ENCODE results near the gene HHAT. TPM values are rescaled to one million over a fixed set of nuclear protein-coding genes. Genes with fewer than 3 reads are reported as not detected.

The HHAT gene
- total RNA-seq, 4 donors from 2014 or later = 0.83 to 1.6 (median 1.2) TPM

DNA sequence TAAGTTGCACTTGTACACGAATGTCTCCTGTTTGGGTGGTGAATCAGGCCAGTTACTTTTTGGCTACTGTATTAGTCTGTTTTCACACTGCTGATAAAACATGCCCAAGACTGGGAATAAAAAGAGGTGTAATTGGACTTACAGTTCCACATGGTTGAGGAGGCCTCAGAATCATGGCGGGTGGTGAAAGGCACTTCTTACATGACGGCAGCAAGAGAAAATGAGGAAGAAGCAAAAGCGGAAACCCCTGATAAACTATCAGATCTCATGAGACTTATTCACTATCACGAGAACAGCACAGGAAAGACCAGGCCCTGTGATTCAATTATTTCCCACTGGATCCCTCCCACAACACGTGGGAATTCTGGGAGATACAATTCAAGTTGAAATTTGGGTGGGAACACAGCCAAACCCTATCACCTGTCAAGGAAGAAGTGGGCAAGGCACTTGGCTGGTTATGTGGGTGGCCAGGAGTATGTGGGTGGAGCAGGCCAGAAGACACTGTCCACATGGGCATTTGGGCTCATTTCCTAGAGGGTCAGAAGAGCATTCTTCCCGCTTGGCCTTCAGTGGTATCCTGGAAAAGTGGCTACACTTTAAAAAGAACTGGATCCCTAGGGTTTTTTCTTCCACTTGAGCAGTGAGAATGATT, 228.8 kb downstream of the HHAT start:
- Histone ChIP-seq H3K4me1 (peaks cover 0 to 4% (median 0%) of the 10 kb centered on the region in 4 donors), H3K27ac (replicated peaks in 1 of 4) (no peak overlapping the region), H3K9me3 (no peaks in the 10 kb centered on the region), H3K36me3 (no peaks in the 10 kb centered on the region), H3K4me3 (no peak overlapping the region), H3K27me3 (no peaks in the 10 kb centered on the region)
- no peak for DNase-seq (ENCODE audit: extremely low spot score)
- TF ChIP-seq POLR2AphosphoS5 (IDR thresholded peaks at IDR 0.05) (no peak), EP300 (IDR thresholded peaks at IDR 0.05) (no peak), POLR2A (IDR thresholded peaks at IDR 0.05; ENCODE audit: low read depth) (no peak)
- TF ChIP-seq, protein P1, sequence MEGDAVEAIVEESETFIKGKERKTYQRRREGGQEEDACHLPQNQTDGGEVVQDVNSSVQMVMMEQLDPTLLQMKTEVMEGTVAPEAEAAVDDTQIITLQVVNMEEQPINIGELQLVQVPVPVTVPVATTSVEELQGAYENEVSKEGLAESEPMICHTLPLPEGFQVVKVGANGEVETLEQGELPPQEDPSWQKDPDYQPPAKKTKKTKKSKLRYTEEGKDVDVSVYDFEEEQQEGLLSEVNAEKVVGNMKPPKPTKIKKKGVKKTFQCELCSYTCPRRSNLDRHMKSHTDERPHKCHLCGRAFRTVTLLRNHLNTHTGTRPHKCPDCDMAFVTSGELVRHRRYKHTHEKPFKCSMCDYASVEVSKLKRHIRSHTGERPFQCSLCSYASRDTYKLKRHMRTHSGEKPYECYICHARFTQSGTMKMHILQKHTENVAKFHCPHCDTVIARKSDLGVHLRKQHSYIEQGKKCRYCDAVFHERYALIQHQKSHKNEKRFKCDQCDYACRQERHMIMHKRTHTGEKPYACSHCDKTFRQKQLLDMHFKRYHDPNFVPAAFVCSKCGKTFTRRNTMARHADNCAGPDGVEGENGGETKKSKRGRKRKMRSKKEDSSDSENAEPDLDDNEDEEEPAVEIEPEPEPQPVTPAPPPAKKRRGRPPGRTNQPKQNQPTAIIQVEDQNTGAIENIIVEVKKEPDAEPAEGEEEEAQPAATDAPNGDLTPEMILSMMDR (IDR thresholded peaks at IDR 0.05) = no peak
- intact Hi-C loops (cut with DNase I) = no loop called here
- 78% methylated on average over 7 of the region's 7 CpGs for WGBS

DNA sequence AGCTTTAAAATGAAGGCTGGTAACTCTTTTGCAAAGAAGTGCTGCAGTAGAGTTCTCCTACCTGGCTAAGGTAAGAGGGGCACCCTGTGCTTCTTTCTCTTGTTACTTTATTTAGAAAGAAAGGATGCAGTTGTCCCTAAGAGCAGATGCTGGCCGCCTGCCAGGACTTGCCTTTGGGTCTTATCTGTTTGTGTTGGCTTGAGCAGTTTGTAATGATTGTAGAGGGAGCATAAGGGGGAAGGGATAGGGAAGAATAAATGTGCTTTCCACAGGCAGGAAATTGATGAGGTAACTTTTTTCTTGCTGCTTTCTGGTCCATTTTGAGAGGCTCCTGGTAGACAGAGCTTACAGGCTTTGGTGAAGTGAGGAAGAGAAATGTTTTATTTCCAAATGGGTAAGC, 229.6 kb downstream of the HHAT start:
- H3K4me3 ChIP-seq = no peak overlapping the region
- 9% methylated on average over 1 of the region's 1 CpG for WGBS
- TF ChIP-seq POLR2A (IDR thresholded peaks at IDR 0.05; ENCODE audit: low read depth) (no peak), POLR2AphosphoS5 (IDR thresholded peaks at IDR 0.05) (no peak), EP300 (IDR thresholded peaks at IDR 0.05) (no peak)
- TF ChIP-seq, protein P1 (IDR thresholded peaks at IDR 0.05) = no peak
- intact Hi-C loops (cut with DNase I) = no loop called here
- DNase-seq (ENCODE audit: extremely low spot score) = no peak
- peaks cover 0 to 4% (median 0%) of the 10 kb centered on the region in 4 donors for H3K4me1 ChIP-seq
- H3K36me3 ChIP-seq = no peaks in the 10 kb centered on the region
- H3K27me3 ChIP-seq = no peaks in the 10 kb centered on the region
- H3K9me3 ChIP-seq = no peaks in the 10 kb centered on the region
- no peak overlapping the region for H3K27ac ChIP-seq (replicated peaks in 1 of 4)

DNA sequence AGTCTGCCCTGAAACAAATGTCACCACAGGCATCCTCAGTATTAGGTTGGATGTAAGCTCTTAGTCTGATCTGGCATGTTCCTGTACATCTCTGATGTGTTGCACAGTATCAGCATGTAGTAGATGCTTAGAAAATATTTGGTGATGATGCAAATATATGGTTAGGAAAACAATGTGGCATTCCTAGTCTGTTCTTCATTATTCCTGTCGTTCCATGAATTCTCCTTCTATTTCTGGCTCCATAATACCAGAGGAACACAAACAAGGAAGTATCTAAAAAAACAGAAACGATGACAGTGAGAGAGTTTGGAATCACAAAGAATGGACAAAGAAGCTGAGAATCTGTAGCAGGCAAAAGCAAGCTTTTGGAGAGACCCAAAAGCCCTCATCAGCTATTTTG, 236.6 kb downstream of the HHAT start:
- TF ChIP-seq, protein P1 (IDR thresholded peaks at IDR 0.05) = no peak
- TF ChIP-seq EP300 (IDR thresholded peaks at IDR 0.05) (no peak), POLR2A (IDR thresholded peaks at IDR 0.05; ENCODE audit: low read depth) (no peak), POLR2AphosphoS5 (IDR thresholded peaks at IDR 0.05) (no peak)
- H3K9me3 ChIP-seq = no peaks in the 10 kb centered on the region
- intact Hi-C loops (cut with DNase I) = no loop called here
- no peak for DNase-seq (ENCODE audit: extremely low spot score)
- H3K27me3 ChIP-seq = no peaks in the 10 kb centered on the region
- H3K4me1 ChIP-seq = no peaks in the 10 kb centered on the region
- no peak overlapping the region for H3K27ac ChIP-seq (replicated peaks in 1 of 4)
- no peaks in the 10 kb centered on the region for H3K36me3 ChIP-seq
- WGBS = 54% methylated on average over 2 of the region's 2 CpGs
- no peak overlapping the region for H3K4me3 ChIP-seq

DNA sequence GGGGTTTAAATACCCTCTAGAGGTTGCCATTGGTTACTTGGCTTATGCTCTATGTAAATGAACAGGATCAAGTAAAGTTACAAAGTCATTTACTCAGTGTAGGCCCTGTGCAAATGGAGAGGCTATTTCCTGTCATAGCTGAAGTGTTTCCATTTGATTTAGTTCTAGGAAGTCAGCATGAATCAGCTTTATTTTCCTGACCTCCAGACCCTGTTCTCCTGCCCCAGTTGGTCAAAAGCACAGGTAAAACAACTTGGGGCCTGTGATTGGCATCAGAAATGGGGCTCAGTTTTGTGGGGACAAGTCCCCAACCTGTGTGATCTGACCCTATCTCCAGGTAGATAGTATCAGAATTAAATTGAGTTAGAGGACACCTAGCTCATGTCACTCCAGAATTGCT, 239.9 kb downstream of the HHAT start:
- TF ChIP-seq POLR2A (IDR thresholded peaks at IDR 0.05; ENCODE audit: low read depth) = no peak
- TF ChIP-seq POLR2AphosphoS5 (IDR thresholded peaks at IDR 0.05) = no peak
- TF ChIP-seq EP300 (IDR thresholded peaks at IDR 0.05) = no peak
- TF ChIP-seq, protein P1 (IDR thresholded peaks at IDR 0.05) = no peak
- no peak for DNase-seq (ENCODE audit: extremely low spot score)
- H3K27me3 ChIP-seq = no peaks in the 10 kb centered on the region
- no peak overlapping the region for H3K4me3 ChIP-seq
- intact Hi-C loops (cut with DNase I) = no loop called here
- H3K27ac ChIP-seq (replicated peaks in 1 of 4) = no peak overlapping the region
- H3K9me3 ChIP-seq = no peaks in the 10 kb centered on the region
- no peaks in the 10 kb centered on the region for H3K4me1 ChIP-seq
- no peaks in the 10 kb centered on the region for H3K36me3 ChIP-seq

DNA sequence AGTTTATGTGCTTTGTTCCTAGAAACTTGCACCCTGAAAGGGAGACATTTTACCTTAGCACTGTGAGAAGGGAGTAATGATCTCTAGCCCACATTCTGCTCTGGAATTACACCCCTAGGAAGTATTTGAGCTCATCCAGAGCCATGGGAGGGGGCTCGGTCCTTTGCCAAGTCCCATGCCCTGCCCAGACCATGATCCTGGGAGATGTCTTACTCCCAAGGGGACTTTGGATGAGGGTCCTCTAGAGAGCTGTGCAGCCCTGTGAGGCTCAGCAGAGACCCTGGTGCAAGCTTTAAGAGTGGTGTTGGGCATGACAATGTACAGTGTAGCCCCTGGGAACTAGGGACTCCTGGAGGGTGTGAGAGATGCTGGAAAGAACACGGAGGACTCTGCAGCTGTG, 241.4 kb downstream of the HHAT start:
- Histone ChIP-seq H3K9me3 (no peaks in the 10 kb centered on the region), H3K27ac (replicated peaks in 1 of 4) (no peak overlapping the region), H3K27me3 (no peaks in the 10 kb centered on the region), H3K4me1 (no peaks in the 10 kb centered on the region), H3K36me3 (no peaks in the 10 kb centered on the region), H3K4me3 (no peak overlapping the region)
- intact Hi-C loops (cut with DNase I) = no loop called here
- TF ChIP-seq EP300 (IDR thresholded peaks at IDR 0.05) = no peak
- TF ChIP-seq POLR2A (IDR thresholded peaks at IDR 0.05; ENCODE audit: low read depth) = no peak
- no peak for TF ChIP-seq POLR2AphosphoS5 (IDR thresholded peaks at IDR 0.05)
- TF ChIP-seq, protein P1 (IDR thresholded peaks at IDR 0.05) = no peak
- no peak for DNase-seq (ENCODE audit: extremely low spot score)
- 100% methylated on average over 2 of the region's 2 CpGs for WGBS

All from esophagus muscularis mucosa (tissue), 4 donors.